DLD1 (cell line): ENCODE measurements around the gene PTRH1.
"Not testable (repeated sequence)": the region's sequence is repeated elsewhere in the genome, so short reads cannot be mapped to it uniquely, and the experiment has no call there.

Source experiments
- in situ Hi-C: cut with HindIII; loops from 2 replicates; pipeline ENCODE4 v1.10.0; 2017; ENCODE audit warnings: low sequenced_read_pairs

The PTRH1 gene, protein sequence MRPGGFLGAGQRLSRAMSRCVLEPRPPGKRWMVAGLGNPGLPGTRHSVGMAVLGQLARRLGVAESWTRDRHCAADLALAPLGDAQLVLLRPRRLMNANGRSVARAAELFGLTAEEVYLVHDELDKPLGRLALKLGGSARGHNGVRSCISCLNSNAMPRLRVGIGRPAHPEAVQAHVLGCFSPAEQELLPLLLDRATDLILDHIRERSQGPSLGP

GRCh38 chr9:127715470-127716337 lies at the start of gene PTRH1, which contains the start of gene TTC16:
Gene PTRH1 (minus strand): TSS chr9:127715663. CDS start chr9:127715639, 24 bp downstream.
Gene TTC16 (plus strand): TSS chr9:127716079. CDS start chr9:127716146, 67 bp downstream.
- in situ Hi-C loops, result no loop called here

DNA sequence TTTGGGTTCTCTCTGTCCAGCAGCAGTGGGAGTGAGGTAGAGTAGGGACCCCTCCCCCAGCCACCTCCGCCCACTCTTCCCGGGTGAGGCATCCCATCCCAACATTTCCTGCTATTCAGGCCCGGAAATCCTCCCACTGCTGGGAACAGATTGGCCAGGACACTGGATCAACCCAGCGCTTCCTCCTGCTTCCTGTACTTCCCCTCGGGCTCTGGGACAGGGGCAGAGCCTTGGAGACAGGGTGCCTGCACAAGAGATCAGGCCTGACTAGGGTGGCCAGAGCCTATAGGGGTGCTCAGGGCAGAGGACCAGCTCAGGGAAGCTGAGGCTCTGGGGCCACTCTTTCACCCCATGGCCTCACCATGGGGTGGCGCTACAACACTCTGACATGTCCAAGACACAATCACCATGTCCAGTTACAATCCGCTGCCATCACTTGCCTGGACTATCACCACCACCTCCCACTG lies 48.5 kb upstream of the PTRH1 start:
- in situ Hi-C loops, result loop anchor here (10.0 kb wide), 1 partner anchor 101 kb away; no protein-coding TSS in a partner anchor

GRCh38 chr9:127762111-127762676 lies 46.7 kb upstream of the PTRH1 start:
- in situ Hi-C loops, result loop anchor here (10.0 kb wide), 1 partner anchor 103 kb away; no protein-coding TSS in a partner anchor

DNA sequence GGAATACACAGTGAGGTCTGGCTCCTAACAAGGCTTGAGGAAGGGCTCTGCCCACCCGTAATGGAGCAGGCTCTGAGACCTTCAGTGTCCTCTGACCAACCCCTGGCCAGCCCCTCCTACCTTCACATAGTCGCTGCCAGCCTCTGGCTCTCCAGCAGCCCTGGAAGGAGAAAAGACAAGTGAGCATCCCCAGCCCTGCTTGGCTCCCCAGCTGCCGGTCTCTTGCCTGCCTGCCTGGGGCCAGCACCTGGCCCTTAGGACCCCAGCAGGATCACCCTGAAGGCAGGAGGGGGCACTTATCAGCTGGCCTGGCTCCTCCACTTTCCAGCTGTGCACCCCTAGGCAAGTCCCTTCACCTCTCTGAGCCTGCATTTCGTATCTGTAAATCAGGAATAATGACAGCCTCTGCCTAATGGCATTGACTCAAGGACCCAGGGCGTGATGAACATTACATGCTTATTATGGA lies 46.1 kb upstream of the PTRH1 start:
- in situ Hi-C loops, result loop anchor here (10.0 kb wide), 1 partner anchor 103 kb away; no protein-coding TSS in a partner anchor

- in situ Hi-C loops, result loop anchor here (10.0 kb wide), 1 partner anchor 104 kb away; no protein-coding TSS in a partner anchor
These were observed 45.6 kb upstream of the PTRH1 start for GRCh38 chr9:127761061-127761460.

DNA sequence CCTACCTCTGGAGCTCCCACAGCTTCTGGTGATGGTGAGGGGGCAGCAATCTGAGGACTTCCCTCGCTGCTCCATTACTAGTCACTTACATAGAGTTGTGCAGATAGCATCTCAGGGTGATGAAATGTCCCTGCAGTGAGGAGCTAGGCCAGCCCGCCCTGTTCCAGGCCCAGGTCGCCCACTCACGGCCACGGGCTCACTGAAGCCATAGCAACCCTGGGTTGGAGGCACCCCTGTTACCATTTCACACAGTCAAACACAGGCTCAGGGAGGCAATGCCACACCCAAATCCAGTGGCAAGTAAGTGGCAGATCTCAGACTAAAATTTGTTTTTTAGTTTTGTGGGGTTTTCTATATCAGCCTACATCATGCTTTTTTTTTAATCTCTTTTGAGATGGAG lies 43.4 kb upstream of the PTRH1 start:
- in situ Hi-C loops, result no loop called here

GRCh38 chr9:127756776-127757175 lies 41.3 kb upstream of the PTRH1 start:
- in situ Hi-C loops, result not testable (repeated sequence)

- in situ Hi-C loops, result no loop called here
These were observed 40.8 kb upstream of the PTRH1 start for GRCh38 chr9:127756233-127756632.

DNA sequence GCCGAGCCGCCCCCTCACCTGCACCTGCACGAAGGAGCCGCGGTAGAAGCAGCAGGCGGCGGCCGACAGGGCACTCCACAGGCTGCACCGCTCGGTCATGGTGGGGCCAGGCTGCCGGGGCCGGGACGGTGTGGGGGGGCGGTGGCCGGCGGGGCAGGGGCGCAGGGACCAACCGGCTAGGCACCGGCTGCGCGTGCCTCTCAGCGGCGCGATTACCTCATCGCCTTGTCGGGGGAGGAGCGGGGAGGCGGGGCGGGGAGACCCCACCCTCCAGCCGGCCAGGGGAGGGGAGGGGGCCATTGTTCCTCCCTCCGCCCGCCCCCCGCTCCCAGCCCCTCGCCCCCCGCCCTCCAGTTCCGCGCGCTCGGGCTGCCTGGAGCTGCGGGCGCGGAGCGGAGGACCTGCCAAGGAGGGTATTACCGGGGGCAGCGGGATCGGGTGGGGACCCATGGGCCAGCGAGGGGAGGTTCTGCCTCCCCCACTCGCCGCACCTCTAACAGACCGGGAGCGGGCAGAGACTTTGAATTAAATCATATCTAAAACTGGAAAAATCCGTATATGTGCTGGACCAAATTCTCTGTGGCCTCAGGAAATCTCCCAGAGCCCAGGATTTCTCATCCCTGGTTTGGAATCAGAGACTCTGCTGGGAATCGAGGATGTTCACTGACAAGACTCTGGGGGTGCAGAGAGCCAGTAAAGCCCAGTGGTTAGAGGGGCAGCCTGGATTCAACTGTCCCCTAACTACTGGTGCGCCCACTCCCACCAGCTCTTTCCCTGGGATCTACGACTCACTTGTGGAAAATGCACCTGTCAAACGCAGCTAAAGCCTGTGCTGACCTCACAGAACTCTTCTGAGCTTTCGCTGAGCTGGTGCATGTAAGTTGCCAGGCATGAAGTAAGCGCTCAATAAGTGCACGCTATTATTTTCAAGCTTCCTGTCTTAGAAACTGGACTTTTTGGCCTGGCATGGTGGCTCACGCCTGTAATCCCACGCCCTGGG lies 39.9 kb upstream of the PTRH1 start:
- in situ Hi-C loops, result no loop called here

GRCh38 chr9:127754099-127755060 lies 38.9 kb upstream of the PTRH1 start:
- in situ Hi-C loops, result no loop called here

- in situ Hi-C loops, result no loop called here
These were observed 38.2 kb upstream of the PTRH1 start for GRCh38 chr9:127753622-127754021.

GRCh38 chr9:127753148-127753547 lies 37.7 kb upstream of the PTRH1 start:
- in situ Hi-C loops, result no loop called here

GRCh38 chr9:127751269-127752054 lies 36.0 kb upstream of the PTRH1 start:
- in situ Hi-C loops, result no loop called here

GRCh38 chr9:127749090-127749787 lies 33.8 kb upstream of the PTRH1 start:
- in situ Hi-C loops, result no loop called here

- in situ Hi-C loops, result no loop called here
These were observed 31.6 kb upstream of the PTRH1 start for GRCh38 chr9:127746959-127747569.

- in situ Hi-C loops, result no loop called here
These were observed 29.1 kb upstream of the PTRH1 start for GRCh38 chr9:127744398-127745110.
